ENCODE measurements around the gene SPATA33. TPM values are rescaled to one million over a fixed set of nuclear protein-coding genes. Genes with fewer than 3 reads are reported as not detected.
"Not testable (repeated sequence)": the region's sequence is repeated elsewhere in the genome, so short reads cannot be mapped to it uniquely, and the experiment has no call there.

SPATA33 gene
- total RNA-seq, 1 donor from 2014 or later: 8.5 TPM

DNA sequence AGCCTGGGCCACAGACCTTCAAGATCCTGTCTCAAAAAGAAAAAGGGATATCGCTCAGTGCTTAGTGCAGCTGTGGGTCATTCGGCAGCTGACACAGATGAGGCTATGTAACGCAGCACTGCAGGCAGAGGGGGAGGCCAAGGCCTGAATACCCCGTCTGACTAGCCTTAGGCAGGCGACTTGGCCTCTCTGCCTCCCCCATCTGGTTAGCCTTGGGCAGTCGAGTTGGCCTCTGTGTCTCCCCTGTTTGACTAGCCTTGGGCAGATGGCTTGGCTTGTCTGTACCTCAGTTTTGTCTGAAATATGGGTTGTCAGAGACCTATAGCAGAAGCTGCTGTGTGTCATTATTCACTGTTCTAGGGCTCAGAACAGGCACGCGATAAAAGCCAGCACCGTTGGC is 10.0 kb downstream of the SPATA33 start:
- no peak overlapping the region for H3K27ac Mint-ChIP-seq
- intact Hi-C loops (cut with micrococcal nuclease): no loop called here
- no peak for DNase-seq
- no peaks in the 10 kb centered on the region for H3K9me3 Mint-ChIP-seq
- TF ChIP-seq, protein P1, sequence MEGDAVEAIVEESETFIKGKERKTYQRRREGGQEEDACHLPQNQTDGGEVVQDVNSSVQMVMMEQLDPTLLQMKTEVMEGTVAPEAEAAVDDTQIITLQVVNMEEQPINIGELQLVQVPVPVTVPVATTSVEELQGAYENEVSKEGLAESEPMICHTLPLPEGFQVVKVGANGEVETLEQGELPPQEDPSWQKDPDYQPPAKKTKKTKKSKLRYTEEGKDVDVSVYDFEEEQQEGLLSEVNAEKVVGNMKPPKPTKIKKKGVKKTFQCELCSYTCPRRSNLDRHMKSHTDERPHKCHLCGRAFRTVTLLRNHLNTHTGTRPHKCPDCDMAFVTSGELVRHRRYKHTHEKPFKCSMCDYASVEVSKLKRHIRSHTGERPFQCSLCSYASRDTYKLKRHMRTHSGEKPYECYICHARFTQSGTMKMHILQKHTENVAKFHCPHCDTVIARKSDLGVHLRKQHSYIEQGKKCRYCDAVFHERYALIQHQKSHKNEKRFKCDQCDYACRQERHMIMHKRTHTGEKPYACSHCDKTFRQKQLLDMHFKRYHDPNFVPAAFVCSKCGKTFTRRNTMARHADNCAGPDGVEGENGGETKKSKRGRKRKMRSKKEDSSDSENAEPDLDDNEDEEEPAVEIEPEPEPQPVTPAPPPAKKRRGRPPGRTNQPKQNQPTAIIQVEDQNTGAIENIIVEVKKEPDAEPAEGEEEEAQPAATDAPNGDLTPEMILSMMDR (IDR thresholded peaks at IDR 0.05): no peak
- ATAC-seq (ENCODE audit: low read depth): no peak
- no peak overlapping the region for H3K4me3 Mint-ChIP-seq
- H3K36me3 Mint-ChIP-seq (ENCODE audit: low read depth): peaks cover 7% of the 10 kb centered on the region
- ChIA-PET CTCF (interaction anchor here (0.6 to 0.8 kb wide), 2 partner anchors 53 to 148 kb away, joined by 3 read pairs; no protein-coding TSS in a partner anchor), POLR2A (no interaction called here)
- peaks cover 2% of the 10 kb centered on the region for H3K4me1 Mint-ChIP-seq
- no peaks in the 10 kb centered on the region for H3K27me3 Mint-ChIP-seq

DNA sequence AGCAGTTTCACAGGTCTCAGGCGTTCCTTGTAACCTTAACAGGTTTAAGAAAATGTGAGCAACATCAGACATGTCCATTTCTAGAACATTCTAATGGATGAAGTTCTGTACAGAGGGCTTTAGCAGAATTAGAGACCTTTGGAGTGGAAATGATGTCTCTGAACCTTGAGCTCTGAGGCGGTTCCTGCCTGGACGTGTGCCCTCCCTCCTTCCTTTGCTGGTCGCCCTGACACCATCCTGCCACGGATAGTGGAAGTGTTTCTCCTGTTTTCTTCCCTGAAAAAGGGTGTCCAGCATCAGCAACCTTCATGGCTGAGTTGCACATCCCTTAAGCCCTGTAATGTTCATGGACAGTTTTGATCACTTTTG is 11.1 kb downstream of the SPATA33 start:
- peaks cover 2% of the 10 kb centered on the region for H3K4me1 Mint-ChIP-seq
- H3K9me3 Mint-ChIP-seq: no peaks in the 10 kb centered on the region
- no peak overlapping the region for H3K4me3 Mint-ChIP-seq
- intact Hi-C loops (cut with micrococcal nuclease): no loop called here
- no peak overlapping the region for H3K27ac Mint-ChIP-seq
- DNase-seq: no peak
- H3K27me3 Mint-ChIP-seq: no peaks in the 10 kb centered on the region
- POLR2A ChIA-PET: no interaction called here
- ATAC-seq (ENCODE audit: low read depth): no peak
- CTCF ChIA-PET: no interaction called here
- TF ChIP-seq, protein P1 (IDR thresholded peaks at IDR 0.05): no peak
- H3K36me3 Mint-ChIP-seq (ENCODE audit: low read depth): peaks cover 3% of the 10 kb centered on the region

DNA sequence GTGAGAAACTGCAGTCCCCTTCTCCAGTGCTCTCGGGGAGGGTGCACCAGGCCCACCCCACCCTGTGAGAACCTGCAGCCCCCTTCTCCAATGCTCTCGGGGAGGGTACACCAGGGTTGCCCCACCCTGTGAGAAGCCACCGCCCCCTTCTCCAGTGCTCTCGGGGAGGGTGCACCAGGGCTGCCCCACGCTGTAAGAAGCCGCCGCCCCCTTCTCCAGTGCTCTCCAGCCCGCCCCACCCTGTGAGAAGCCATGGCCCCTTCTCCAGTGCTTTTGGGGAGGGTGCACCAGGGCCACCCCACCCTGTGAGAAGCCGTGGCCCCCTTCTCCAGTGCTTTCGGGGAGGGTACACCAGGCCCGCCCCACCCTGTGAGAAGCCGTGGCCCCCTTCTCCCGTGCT is 12.1 kb downstream of the SPATA33 start:
- ChIA-PET POLR2A (no interaction called here), CTCF (no interaction called here)
- Mint-ChIP-seq H3K36me3 (ENCODE audit: low read depth) (no peaks in the 10 kb centered on the region), H3K4me3 (no peak overlapping the region), H3K9me3 (no peaks in the 10 kb centered on the region), H3K27me3 (no peaks in the 10 kb centered on the region), H3K27ac (no peak overlapping the region), H3K4me1 (peaks cover 2% of the 10 kb centered on the region)
- ATAC-seq (ENCODE audit: low read depth) (no peak), DNase-seq (no peak)
- TF ChIP-seq, protein P1 (IDR thresholded peaks at IDR 0.05): no peak
- intact Hi-C loops (cut with micrococcal nuclease): no loop called here

DNA sequence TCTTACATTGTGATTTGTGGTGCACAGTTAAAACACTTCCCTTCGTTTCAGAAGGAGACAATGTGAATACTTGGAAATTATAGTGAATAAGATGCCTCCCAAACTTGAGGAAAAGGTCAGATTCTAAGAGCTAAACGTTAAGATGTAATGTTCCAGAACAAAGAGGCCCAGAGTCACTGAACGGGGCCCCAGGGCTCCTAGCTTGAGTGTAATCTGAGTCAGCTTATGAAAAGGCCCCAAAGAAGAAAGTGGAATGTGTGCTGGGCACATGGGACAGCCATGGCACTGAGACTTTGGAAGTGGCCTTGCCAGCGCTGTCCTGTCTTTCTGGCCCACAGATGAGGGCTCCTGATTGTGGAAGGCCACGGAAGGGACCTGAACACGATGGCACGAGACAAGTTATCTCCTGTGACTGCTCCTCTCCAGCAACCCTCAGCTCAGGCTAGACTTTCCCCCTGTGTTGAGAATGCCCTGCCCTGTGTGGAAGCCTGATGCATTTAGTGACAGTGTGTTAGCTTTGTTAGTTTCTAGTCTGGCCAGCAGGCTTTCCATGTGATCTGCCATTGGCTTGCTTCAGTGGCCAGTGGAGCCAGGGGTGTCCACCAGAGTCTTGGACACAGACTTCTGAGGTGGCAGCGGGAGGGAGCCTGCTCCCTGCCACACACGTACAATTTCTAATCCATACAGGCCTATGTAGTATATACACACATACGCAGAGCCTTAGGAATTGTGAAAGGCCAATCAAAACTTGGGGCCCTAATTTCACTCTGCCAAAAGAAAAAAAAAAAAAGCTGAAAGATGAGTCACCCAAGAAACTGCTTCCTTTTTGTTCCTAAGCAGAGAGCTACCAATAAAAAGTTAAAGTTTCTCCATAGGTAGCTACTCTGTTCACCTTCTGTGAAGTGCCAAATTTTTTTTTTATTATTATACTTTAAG is 13.1 kb downstream of the SPATA33 start:
- no peaks in the 10 kb centered on the region for H3K36me3 Mint-ChIP-seq (ENCODE audit: low read depth)
- no peak overlapping the region for H3K27ac Mint-ChIP-seq
- no peaks in the 10 kb centered on the region for H3K9me3 Mint-ChIP-seq
- POLR2A ChIA-PET: interaction anchor here (0.6 kb wide), 1 partner anchor 16 kb away, joined by 3 read pairs; the partner anchor contains the start of gene CDK10
- no peaks in the 10 kb centered on the region for H3K27me3 Mint-ChIP-seq
- DNase-seq: no peak
- ATAC-seq (ENCODE audit: low read depth): no peak
- H3K4me1 Mint-ChIP-seq: peaks cover 2% of the 10 kb centered on the region
- H3K4me3 Mint-ChIP-seq: no peak overlapping the region
- TF ChIP-seq, protein P1 (IDR thresholded peaks at IDR 0.05): no peak
- CTCF ChIA-PET: interaction anchor here (1.3 kb wide), 1 partner anchor 29 kb away, joined by 3 read pairs; no protein-coding TSS in a partner anchor
- intact Hi-C loops (cut with micrococcal nuclease): no loop called here

DNA sequence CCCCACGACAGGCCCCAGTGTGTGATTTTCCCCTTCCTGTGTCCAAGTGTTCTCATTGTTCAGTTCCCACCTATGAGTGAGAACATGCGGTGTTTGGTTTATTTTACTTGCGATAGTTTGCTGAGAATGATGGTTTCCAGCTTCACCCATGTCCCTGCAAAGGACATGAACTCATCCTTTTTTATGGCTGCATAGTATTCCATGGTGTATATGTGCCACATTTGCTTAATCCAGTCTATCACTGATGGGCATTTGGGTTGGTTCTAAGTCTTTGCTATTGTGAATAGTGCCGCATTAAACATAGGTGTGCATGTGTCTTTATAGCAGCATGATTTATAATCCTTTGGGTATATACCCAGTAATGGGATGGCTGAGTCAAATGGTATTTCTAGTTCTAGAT is 13.9 kb downstream of the SPATA33 start:
- H3K9me3 Mint-ChIP-seq; H3K27me3 Mint-ChIP-seq; H3K27ac Mint-ChIP-seq; ATAC-seq (ENCODE audit: low read depth); CTCF ChIA-PET; H3K4me1 Mint-ChIP-seq; H3K36me3 Mint-ChIP-seq (ENCODE audit: low read depth); DNase-seq; H3K4me3 Mint-ChIP-seq; intact Hi-C loops (cut with micrococcal nuclease): not testable (repeated sequence)
- POLR2A ChIA-PET: interaction anchor here (0.6 kb wide), 1 partner anchor 15 kb away, joined by 3 read pairs; the partner anchor contains the start of gene CDK10

All from activated B cell treated with CpG ODN at 0.5 μM for 24 hours (primary cell).